Measurements from ENCODE around the gene MMAB. TPM values are rescaled to one million over a fixed set of nuclear protein-coding genes. Genes with fewer than 3 reads are reported as not detected.

MMAB gene
- 10 to 100 TPM; 36.0 to 38.0 TPM for total RNA-seq

DNA sequence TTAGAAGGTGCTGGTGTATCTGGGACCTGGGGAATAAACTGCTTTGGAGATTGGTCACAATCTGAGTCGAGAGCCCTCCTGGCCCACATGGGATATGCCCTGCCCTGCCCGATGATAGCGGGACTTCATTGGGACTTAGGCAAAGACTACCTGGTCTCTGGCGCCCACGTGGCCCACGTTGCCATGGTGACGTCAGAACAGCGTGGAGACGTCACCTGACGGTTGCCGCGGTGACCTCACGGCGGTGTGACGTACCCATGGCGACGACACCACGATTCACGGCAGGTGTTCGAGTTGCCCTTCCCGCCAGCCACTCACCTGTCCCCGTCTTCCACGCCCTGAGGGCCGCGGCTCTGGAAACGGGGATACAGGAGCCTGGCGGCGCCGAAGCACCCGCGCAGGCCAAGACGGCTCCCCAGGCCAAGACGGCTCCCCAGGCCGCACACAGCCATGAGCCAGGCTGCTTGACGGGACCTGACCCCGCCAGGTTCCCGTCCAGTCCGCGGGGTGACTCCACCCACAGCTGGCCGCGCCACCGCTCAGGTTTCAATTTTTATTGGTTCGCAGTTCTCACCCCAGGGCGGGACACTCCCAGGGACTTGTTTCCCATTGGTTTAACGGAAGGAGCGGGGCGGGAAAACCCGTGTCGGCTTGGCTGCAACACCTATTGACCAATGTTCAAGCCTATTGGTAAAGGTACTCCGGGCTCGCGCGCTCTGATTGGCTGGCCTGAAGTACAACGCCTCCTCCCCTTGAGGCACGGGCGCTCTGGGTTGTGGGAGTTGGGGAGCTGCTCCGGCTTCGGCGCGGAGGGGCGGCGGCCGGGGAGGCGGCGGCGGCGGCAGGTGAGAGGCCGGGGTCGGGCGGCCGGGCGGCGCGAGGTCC lies at the start of gene MMAB, which contains the start of gene MVK:
Gene MMAB (minus strand): TSS at position 476 of the 885 bp plus-strand sequence. CDS start 24 bp downstream, at position 452.
Gene MVK (plus strand): TSS at position 766 of the 885 bp plus-strand sequence. CDS start 1,029 bp downstream, outside the sequence.
- Mint-ChIP-seq H3K4me1 (peaks cover 33% of the 10 kb centered on the region), H3K4me3 (peak within 1 kb of the TSS; percentile 89), H3K36me3 (ENCODE audit: low read depth) (peaks cover 14% of the 10 kb centered on the region), H3K27ac (peak within 1 kb of the TSS; percentile 83), H3K27me3 (no peaks in the 10 kb centered on the region), H3K9me3 (no peaks in the 10 kb centered on the region)
- DNase-seq: peak; percentile 99
- POLR2A ChIA-PET: interaction anchor here (0.7 to 2.0 kb wide), 8 partner anchors 9 to 96 kb away, joined by 3 to 9 read pairs (median 6); partner anchors contain the start of genes KCTD10 and UBE3B
- CTCF ChIA-PET: interaction anchor here (0.7 to 2.1 kb wide), 9 partner anchors 9 to 272 kb away, joined by 3 to 12 read pairs (median 4); partner anchors contain the start of genes KCTD10 and UBE3B

- Mint-ChIP-seq H3K27me3 (peaks cover 35% of the 10 kb centered on the region), H3K36me3 (ENCODE audit: low read depth) (no peaks in the 10 kb centered on the region), H3K4me1 (no peaks in the 10 kb centered on the region), H3K27ac (no peak overlapping the region), H3K9me3 (no peaks in the 10 kb centered on the region), H3K4me3 (no peak overlapping the region)
- DNase-seq: no peak
- POLR2A ChIA-PET: no interaction called here
- CTCF ChIA-PET: interaction anchor here (1.3 kb wide), 1 partner anchor 25 kb away, joined by 4 read pairs; no protein-coding TSS in a partner anchor
These were observed 48.6 kb upstream of the MMAB start for GRCh38 chr12:109621901-109622364.

- no peak overlapping the region for H3K4me3 Mint-ChIP-seq
- H3K27me3 Mint-ChIP-seq: peaks cover 35% of the 10 kb centered on the region
- H3K36me3 Mint-ChIP-seq (ENCODE audit: low read depth): no peaks in the 10 kb centered on the region
- ChIA-PET CTCF (interaction anchor here (1.3 kb wide), 1 partner anchor 24 kb away, joined by 4 read pairs; no protein-coding TSS in a partner anchor), POLR2A (no interaction called here)
- H3K9me3 Mint-ChIP-seq: no peaks in the 10 kb centered on the region
- H3K27ac Mint-ChIP-seq: no peak overlapping the region
- no peak for DNase-seq
- no peaks in the 10 kb centered on the region for H3K4me1 Mint-ChIP-seq
These were observed 47.9 kb upstream of the MMAB start for GRCh38 chr12:109621211-109621694.

- DNase-seq: no peak
- H3K27ac Mint-ChIP-seq: no peak overlapping the region
- ChIA-PET CTCF (interaction anchor here (0.6 kb wide), 1 partner anchor 14 kb away, joined by 4 read pairs; no protein-coding TSS in a partner anchor), POLR2A (no interaction called here)
- H3K4me1 Mint-ChIP-seq: no peaks in the 10 kb centered on the region
- H3K36me3 Mint-ChIP-seq (ENCODE audit: low read depth): no peaks in the 10 kb centered on the region
- H3K27me3 Mint-ChIP-seq: peaks cover 43% of the 10 kb centered on the region
- H3K9me3 Mint-ChIP-seq: no peaks in the 10 kb centered on the region
- H3K4me3 Mint-ChIP-seq: no peak overlapping the region
These were observed 45.8 kb upstream of the MMAB start for GRCh38 chr12:109619002-109619604.

DNA sequence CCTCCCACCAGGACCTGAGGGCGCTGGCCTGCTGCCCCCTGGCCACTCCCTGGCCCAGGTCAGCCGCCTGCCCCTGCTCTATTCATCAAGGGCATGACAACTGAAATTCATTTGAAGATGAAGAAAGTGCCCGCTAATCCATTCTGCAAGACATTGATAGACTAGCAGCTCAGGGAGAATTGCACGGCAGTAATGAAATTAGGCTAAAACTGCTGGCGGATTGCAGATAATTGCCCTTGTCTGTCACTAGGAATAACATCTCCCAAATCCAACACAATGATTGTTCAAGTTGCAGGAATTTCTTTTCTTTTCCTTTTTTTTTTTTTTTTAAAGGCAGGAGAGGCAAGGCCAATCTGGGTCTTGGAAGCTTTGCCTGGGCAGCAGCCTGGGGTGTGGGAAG lies 44.8 kb upstream of the MMAB start:
- peaks cover 45% of the 10 kb centered on the region for H3K27me3 Mint-ChIP-seq
- no peaks in the 10 kb centered on the region for H3K4me1 Mint-ChIP-seq
- no peak overlapping the region for H3K27ac Mint-ChIP-seq
- H3K9me3 Mint-ChIP-seq: no peaks in the 10 kb centered on the region
- POLR2A ChIA-PET: interaction anchor here (1.3 kb wide), 1 partner anchor 10 kb away, joined by 3 read pairs; no protein-coding TSS in a partner anchor
- no peak overlapping the region for H3K4me3 Mint-ChIP-seq
- CTCF ChIA-PET: interaction anchor here (1.2 kb wide), 1 partner anchor 20 kb away, joined by 6 read pairs; no protein-coding TSS in a partner anchor
- H3K36me3 Mint-ChIP-seq (ENCODE audit: low read depth): no peaks in the 10 kb centered on the region
- DNase-seq: no peak

DNA sequence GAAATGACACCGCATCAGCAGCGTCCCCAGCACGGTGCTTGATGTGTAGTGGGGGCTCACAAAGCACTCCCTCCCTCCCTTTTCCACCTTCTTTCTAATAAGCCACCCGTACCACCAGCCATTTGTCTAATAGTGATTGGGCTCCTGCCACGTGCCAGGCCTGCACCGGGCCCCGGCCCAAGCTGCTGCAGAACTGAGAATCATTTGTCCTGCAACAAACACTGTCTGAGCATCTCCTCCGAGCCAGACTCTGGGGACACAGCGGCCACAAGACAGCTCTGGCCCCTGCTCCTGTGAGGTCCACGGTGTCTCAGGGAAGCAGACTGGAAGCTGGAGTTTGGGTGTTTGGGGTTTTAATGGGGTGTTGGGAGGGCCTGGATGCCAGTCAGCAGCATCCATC lies 44.2 kb upstream of the MMAB start:
- Mint-ChIP-seq H3K4me3 (no peak overlapping the region), H3K27ac (no peak overlapping the region), H3K9me3 (no peaks in the 10 kb centered on the region), H3K36me3 (ENCODE audit: low read depth) (no peaks in the 10 kb centered on the region), H3K27me3 (peaks cover 43% of the 10 kb centered on the region), H3K4me1 (no peaks in the 10 kb centered on the region)
- DNase-seq: no peak
- ChIA-PET POLR2A (interaction anchor here (1.3 kb wide), 1 partner anchor 10 kb away, joined by 3 read pairs; no protein-coding TSS in a partner anchor), CTCF (interaction anchor here (1.2 kb wide), 1 partner anchor 19 kb away, joined by 6 read pairs; no protein-coding TSS in a partner anchor)

GRCh38 chr12:109615556-109616229 lies 42.4 kb upstream of the MMAB start:
- Mint-ChIP-seq H3K4me3 (no peak overlapping the region), H3K27me3 (peaks cover 32% of the 10 kb centered on the region), H3K36me3 (ENCODE audit: low read depth) (no peaks in the 10 kb centered on the region), H3K27ac (no peak overlapping the region), H3K4me1 (no peaks in the 10 kb centered on the region), H3K9me3 (no peaks in the 10 kb centered on the region)
- POLR2A ChIA-PET: no interaction called here
- CTCF ChIA-PET: no interaction called here
- no peak for DNase-seq

- Mint-ChIP-seq H3K36me3 (ENCODE audit: low read depth) (no peaks in the 10 kb centered on the region), H3K27ac (no peak overlapping the region)
- POLR2A ChIA-PET: no interaction called here
These were observed 40.5 kb upstream of the MMAB start for GRCh38 chr12:109613649-109614455.

GRCh38 chr12:109612975-109613502 lies 39.7 kb upstream of the MMAB start:
- H3K27me3 Mint-ChIP-seq: peaks cover 28% of the 10 kb centered on the region
- CTCF ChIA-PET: interaction anchor here (1.4 to 2.0 kb wide), 3 partner anchors 9 to 94 kb away, joined by 3 to 4 read pairs (median 4); no protein-coding TSS in a partner anchor
- POLR2A ChIA-PET: no interaction called here
- H3K4me1 Mint-ChIP-seq: peaks cover 4% of the 10 kb centered on the region
- H3K4me3 Mint-ChIP-seq: no peak overlapping the region
- H3K9me3 Mint-ChIP-seq: no peaks in the 10 kb centered on the region
- no peaks in the 10 kb centered on the region for H3K36me3 Mint-ChIP-seq (ENCODE audit: low read depth)
- DNase-seq: no peak
- H3K27ac Mint-ChIP-seq: no peak overlapping the region

More at GRCh38 chr12:109613649-109614455, 40.5 kb upstream of the MMAB start:
- H3K27me3 Mint-ChIP-seq: peaks cover 29% of the 10 kb centered on the region
- no peak overlapping the region for H3K4me3 Mint-ChIP-seq
- no peaks in the 10 kb centered on the region for H3K9me3 Mint-ChIP-seq
- no peak for DNase-seq
- no peaks in the 10 kb centered on the region for H3K4me1 Mint-ChIP-seq
- CTCF ChIA-PET: interaction anchor here (1.4 to 2.0 kb wide), 2 partner anchors 10 to 41 kb away, joined by 3 to 4 read pairs; no protein-coding TSS in a partner anchor

DNA sequence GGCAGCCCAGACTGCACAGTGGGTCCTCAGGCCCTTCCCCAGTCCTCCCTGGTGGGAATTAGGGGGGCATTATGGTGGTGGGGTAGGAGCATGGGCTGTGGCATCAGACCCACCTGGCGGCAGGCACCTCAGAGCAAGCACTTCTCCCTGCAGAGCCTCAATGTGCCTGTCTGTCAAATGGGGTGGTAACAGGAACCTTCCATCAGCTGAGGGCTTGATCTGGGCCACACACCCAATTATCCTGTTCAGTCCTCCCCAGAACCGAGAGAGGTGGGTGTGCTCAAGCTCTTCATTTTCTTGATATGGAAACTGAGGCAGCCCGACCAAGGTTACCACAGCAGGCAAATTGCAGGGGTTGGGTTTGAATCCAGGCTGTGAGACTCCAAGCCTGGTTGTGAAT lies 38.7 kb upstream of the MMAB start:
- Mint-ChIP-seq H3K4me3 (no peak overlapping the region), H3K27me3 (peaks cover 27% of the 10 kb centered on the region), H3K27ac (no peak overlapping the region), H3K36me3 (ENCODE audit: low read depth) (no peaks in the 10 kb centered on the region), H3K4me1 (peaks cover 4% of the 10 kb centered on the region), H3K9me3 (no peaks in the 10 kb centered on the region)
- ChIA-PET POLR2A (no interaction called here), CTCF (interaction anchor here (1.4 to 1.5 kb wide), 2 partner anchors 12 to 93 kb away, joined by 3 to 4 read pairs; no protein-coding TSS in a partner anchor)
- no peak for DNase-seq

DNA sequence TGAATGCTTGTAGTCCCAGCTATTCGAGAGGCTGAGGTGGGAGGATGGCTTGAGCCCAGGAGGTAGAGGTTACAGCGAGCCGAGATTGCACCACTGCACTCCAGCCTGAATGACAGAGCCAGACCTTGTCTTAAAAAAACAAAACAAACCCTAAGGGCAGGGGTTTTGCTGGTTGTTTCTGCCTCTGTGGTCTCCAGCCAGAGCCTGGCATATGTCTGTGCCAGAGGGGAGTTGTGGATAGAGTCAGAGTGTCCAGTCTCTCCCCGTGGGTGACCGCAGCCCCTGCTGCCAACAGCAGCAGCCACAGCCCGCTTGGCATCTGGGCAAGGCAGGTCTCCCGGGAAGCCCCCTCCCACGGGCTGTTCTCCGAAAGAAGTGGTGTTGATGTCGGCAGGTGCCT lies 37.9 kb upstream of the MMAB start:
- ChIA-PET CTCF (no interaction called here), POLR2A (no interaction called here)
- H3K4me3 Mint-ChIP-seq: no peak overlapping the region

More for the DNA sequence above, 37.9 kb upstream of the MMAB start:
- Mint-ChIP-seq H3K4me1 (peaks cover 4% of the 10 kb centered on the region), H3K27me3 (peaks cover 28% of the 10 kb centered on the region), H3K9me3 (no peaks in the 10 kb centered on the region), H3K27ac (no peak overlapping the region), H3K36me3 (ENCODE audit: low read depth) (no peaks in the 10 kb centered on the region)
- DNase-seq: no peak

Data from activated CD4-positive, alpha-beta memory T cell treated with anti-CD3 and anti-CD28 coated beads, Interleukin-2, amount 10 ng/mL, durations not matched to agents 7 days and 5 days (primary cell).